Measurements from ENCODE around the gene PON2. TPM values are rescaled to one million over a fixed set of nuclear protein-coding genes. Genes with fewer than 3 reads are reported as not detected.

PON2 gene
- total RNA-seq, 1 experiment from 2014 or later, result 56.4 TPM

- Histone ChIP-seq H3K4me1 (ENCODE audit: insufficient read depth, low read length) (peaks cover 8% of the 10 kb centered on the region), H4K20me1 (ENCODE audit: low read length) (no peaks in the 10 kb centered on the region), H3K27me3 (ENCODE audit: low read length) (no peaks in the 10 kb centered on the region), H3K4me2 (ENCODE audit: low read length) (no peak overlapping the region), H3K9me3 (ENCODE audit: low read length) (no peaks in the 10 kb centered on the region), H3F3A (ENCODE audit: low read length, unreplicated experiment) (no peaks in the 10 kb centered on the region), H3K9ac (ENCODE audit: low read length) (no peak overlapping the region), H3K4me3 (ENCODE audit: low read length) (no peak overlapping the region), H3K9me2 (replicated peaks; ENCODE audit: low read length) (no peaks in the 10 kb centered on the region), H3K79me2 (ENCODE audit: low read length) (no peaks in the 10 kb centered on the region), H3K36me3 (ENCODE audit: low read depth, low read length) (no peaks in the 10 kb centered on the region), H2AFZ (ENCODE audit: low read length) (no peak overlapping the region), H3K27ac (ENCODE audit: low read length) (no peak overlapping the region)
- BruUV-seq (replicated peaks), result no TSS peak
- ChIA-PET CTCF (interaction anchor here (0.5 kb wide), 1 partner anchor 19 kb away, joined by 5 read pairs; no protein-coding TSS in a partner anchor), POLR2A (ENCODE audit: unreplicated experiment) (interaction anchor here (0.6 kb wide), 1 partner anchor 438 kb away, joined by 4 read pairs; no protein-coding TSS in a partner anchor)
- intact Hi-C loops (cut with micrococcal nuclease), result loop anchor here (10.0 kb wide), 2 partner anchors 568 to 1188 kb away; partner anchors contain the start of gene PPP1R9A
- DNase-seq, result no peak
- no peak for ATAC-seq
- TF ChIP-seq EZH2 (IDR thresholded peaks at IDR 0.05; ENCODE audit: low read length, unreplicated experiment) (no peak), EZH2phosphoT487 (IDR thresholded peaks at IDR 0.05; ENCODE audit: borderline replicate concordance, low read length) (no peak), CTCF (conservative IDR thresholded peaks at IDR 0.05; ENCODE audit: low read depth, low read length) (no peak)
These were observed 37.8 kb upstream of the PON2 start for GRCh38 chr7:95472581-95473161.

- Histone ChIP-seq H3K27me3 (ENCODE audit: low read length) (no peaks in the 10 kb centered on the region), H3K27ac (ENCODE audit: low read length) (no peak overlapping the region), H3K4me2 (ENCODE audit: low read length) (no peak overlapping the region), H3K4me1 (ENCODE audit: insufficient read depth, low read length) (peaks cover 8% of the 10 kb centered on the region), H2AFZ (ENCODE audit: low read length) (peak overlapping the region; percentile 56; the same call in 1 of the 2 replicates), H3K36me3 (ENCODE audit: low read depth, low read length) (no peaks in the 10 kb centered on the region), H3K4me3 (ENCODE audit: low read length) (no peak overlapping the region), H3K79me2 (ENCODE audit: low read length) (no peaks in the 10 kb centered on the region), H3K9me2 (replicated peaks; ENCODE audit: low read length) (no peaks in the 10 kb centered on the region), H4K20me1 (ENCODE audit: low read length) (no peaks in the 10 kb centered on the region), H3K9ac (ENCODE audit: low read length) (no peak overlapping the region), H3K9me3 (ENCODE audit: low read length) (no peaks in the 10 kb centered on the region), H3F3A (ENCODE audit: low read length, unreplicated experiment) (no peaks in the 10 kb centered on the region)
- no peak for DNase-seq
- intact Hi-C loops (cut with micrococcal nuclease), result loop anchor here (2.0 to 10.0 kb wide), 3 partner anchors 36 to 1186 kb away; partner anchors contain the start of genes PON2 and PPP1R9A
- POLR2A ChIA-PET (ENCODE audit: unreplicated experiment), result no interaction called here
- TF ChIP-seq EZH2 (IDR thresholded peaks at IDR 0.05; ENCODE audit: low read length, unreplicated experiment), result no peak
- TF ChIP-seq EZH2phosphoT487 (IDR thresholded peaks at IDR 0.05; ENCODE audit: borderline replicate concordance, low read length), result no peak
- TF ChIP-seq CTCF (conservative IDR thresholded peaks at IDR 0.05; ENCODE audit: low read depth, low read length), result no peak
- CTCF ChIA-PET, result no interaction called here
- no peak for ATAC-seq
- no TSS peak for BruUV-seq (replicated peaks)
These were observed 36.2 kb upstream of the PON2 start for GRCh38 chr7:95471071-95471470.

GRCh38 chr7:95470452-95470851 lies 35.6 kb upstream of the PON2 start:
- Histone ChIP-seq H3K9me2 (replicated peaks; ENCODE audit: low read length) (no peaks in the 10 kb centered on the region), H2AFZ (ENCODE audit: low read length) (peak overlapping the region; percentile 56), H3K36me3 (ENCODE audit: low read depth, low read length) (no peaks in the 10 kb centered on the region), H3F3A (ENCODE audit: low read length, unreplicated experiment) (no peaks in the 10 kb centered on the region), H3K79me2 (ENCODE audit: low read length) (no peaks in the 10 kb centered on the region), H4K20me1 (ENCODE audit: low read length) (no peaks in the 10 kb centered on the region), H3K9me3 (ENCODE audit: low read length) (no peaks in the 10 kb centered on the region), H3K27ac (ENCODE audit: low read length) (no peak overlapping the region), H3K4me2 (ENCODE audit: low read length) (peak overlapping the region; percentile 41; the same call in 1 of the 2 replicates), H3K27me3 (ENCODE audit: low read length) (no peaks in the 10 kb centered on the region), H3K4me1 (ENCODE audit: insufficient read depth, low read length) (peaks cover 8% of the 10 kb centered on the region), H3K4me3 (ENCODE audit: low read length) (no peak overlapping the region), H3K9ac (ENCODE audit: low read length) (no peak overlapping the region)
- DNase-seq (peak; percentile 22), ATAC-seq (peak; percentile 90)
- CTCF ChIA-PET, result no interaction called here
- intact Hi-C loops (cut with micrococcal nuclease), result loop anchor here (2.0 to 10.0 kb wide), 3 partner anchors 36 to 1186 kb away; partner anchors contain the start of genes PON2 and PPP1R9A
- TF ChIP-seq CTCF (conservative IDR thresholded peaks at IDR 0.05; ENCODE audit: low read depth, low read length) (no peak), EZH2 (IDR thresholded peaks at IDR 0.05; ENCODE audit: low read length, unreplicated experiment) (no peak), EZH2phosphoT487 (IDR thresholded peaks at IDR 0.05; ENCODE audit: borderline replicate concordance, low read length) (no peak)
- no TSS peak for BruUV-seq (replicated peaks)
- POLR2A ChIA-PET (ENCODE audit: unreplicated experiment), result no interaction called here

Data from PC-3 (cell line).